Suppressor macrophage treated with lipopolysaccharide for 4 hours (primary cell): ENCODE data around the gene IFITM1.
"Not testable (repeated sequence)": the region's sequence is repeated elsewhere in the genome, so short reads cannot be mapped to it uniquely, and the experiment has no call there.

Source experiments
- DNase-seq: peaks from one replicate; pipeline ENCODE4 v3.0.0-alpha.2; 2020

Gene IFITM1

DNA sequence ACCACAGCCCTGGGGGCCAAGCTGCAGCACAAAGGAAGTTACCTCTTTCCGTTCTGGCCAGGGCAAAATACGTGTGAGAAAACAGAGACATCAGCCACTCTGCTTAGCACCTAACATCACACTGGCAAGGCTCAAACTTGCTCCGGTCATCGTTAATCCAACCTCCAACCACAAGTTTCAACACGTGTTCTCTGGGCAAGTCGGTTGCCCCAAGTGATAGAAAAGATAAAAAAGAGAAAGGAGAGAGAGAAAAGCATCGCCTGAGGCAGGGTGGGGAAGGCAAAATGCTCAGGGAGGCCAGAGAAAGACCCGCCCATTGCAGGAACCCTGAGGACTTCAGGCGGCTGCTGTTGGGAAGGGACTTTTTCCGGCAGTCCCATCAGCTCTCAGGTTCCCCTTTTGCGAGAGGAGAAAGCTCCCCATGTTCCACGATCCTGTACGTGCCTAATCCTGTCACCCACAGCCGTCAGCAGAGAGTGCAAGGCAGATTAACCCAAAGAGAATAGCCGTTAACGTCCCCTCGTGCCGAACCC, 36.9 kb downstream of the IFITM1 start:
- peak; percentile 82 for DNase-seq

- DNase-seq: no peak
Measured at GRCh38 chr11:351411-351810, 37.6 kb downstream of the IFITM1 start.

DNA sequence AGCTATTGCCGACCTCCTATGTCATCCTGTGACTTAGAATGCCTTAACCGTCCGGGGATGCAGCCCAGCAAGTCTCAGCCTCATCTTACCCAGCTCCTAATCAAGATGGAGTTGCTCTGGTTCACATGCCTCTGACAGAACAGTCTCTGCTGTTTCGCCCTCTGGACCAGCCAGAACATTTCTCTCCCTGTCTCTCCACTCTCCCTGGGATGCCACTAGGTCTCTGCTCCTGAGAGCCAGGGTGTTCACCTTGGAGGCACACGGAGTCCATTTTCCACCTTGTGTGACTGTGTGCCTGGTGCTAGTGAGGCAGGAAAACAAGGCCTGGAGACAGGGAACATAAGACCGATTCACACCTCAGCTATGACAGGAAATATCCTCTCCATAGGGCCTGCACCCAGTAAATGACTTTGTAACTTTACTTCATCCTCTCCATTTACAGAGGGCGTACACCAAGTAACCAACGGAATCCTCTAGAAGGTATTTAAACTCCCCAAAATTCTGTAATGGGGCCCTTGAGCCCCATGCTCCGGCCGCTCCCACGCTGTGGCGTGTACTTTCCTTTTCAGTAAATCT, 38.7 kb downstream of the IFITM1 start:
- DNase-seq: no peak

- no peak for DNase-seq
Measured at GRCh38 chr11:353179-353873, 39.5 kb downstream of the IFITM1 start.

DNA sequence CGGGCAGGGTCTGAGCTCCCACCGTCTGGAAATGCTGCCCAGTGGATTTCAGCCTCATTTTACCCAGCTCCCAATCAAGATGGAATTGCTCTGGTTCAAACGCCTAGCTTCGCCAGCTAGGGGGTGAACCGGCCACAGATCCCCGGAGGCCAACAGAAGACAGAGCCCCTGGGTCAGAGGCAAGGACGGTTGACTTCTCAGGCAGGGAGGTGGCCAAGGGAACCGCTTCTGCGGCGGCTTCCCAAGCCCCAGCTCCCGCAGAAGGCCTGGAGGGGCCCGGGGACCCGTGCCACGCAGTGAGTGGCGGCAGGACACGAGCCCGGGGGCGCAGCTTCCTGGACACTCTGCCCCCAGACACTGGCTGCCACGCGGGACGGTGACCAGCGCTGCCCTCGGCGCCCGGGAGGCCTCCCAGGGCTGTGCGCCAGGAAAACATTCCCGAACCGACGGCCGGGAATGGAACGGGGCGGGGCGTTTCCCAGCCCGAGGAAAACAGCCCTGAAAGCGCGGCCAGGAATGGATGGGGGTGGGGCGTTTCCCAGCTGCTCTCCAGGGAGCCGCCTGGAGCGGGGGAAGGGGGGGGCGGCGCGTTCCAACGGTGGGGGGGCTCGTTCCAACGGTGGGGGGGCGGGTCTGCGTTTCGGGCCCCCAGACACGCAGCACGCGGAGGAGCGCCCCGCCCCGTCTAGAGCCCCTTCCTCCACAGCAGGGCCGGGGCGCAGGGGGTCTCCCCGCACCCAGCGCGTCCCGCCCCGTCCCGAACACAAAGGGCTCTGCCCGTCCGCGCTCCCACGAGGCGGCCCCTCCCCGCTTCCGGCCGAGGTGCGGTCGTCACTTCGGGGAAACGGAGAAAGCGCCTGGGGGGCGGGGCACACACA, 42.0 kb downstream of the IFITM1 start:
- DNase-seq: peak; percentile 93

GRCh38 chr11:356610-357009, 42.8 kb downstream of the IFITM1 start:
- DNase-seq: no peak

DNA sequence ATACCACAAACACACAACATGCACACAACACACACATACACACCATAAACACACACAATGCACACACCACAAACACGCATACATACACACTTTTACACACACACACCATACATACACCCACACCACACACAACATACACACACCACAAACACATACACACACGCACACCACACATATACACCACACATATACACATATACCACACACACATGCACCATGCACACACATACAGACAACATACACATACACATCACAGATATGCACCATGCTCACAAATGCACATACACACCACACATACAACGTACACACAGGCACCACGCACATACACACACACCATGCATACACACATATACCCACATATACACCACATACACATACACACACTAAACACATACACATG, 43.7 kb downstream of the IFITM1 start:
- no peak for DNase-seq

DNA sequence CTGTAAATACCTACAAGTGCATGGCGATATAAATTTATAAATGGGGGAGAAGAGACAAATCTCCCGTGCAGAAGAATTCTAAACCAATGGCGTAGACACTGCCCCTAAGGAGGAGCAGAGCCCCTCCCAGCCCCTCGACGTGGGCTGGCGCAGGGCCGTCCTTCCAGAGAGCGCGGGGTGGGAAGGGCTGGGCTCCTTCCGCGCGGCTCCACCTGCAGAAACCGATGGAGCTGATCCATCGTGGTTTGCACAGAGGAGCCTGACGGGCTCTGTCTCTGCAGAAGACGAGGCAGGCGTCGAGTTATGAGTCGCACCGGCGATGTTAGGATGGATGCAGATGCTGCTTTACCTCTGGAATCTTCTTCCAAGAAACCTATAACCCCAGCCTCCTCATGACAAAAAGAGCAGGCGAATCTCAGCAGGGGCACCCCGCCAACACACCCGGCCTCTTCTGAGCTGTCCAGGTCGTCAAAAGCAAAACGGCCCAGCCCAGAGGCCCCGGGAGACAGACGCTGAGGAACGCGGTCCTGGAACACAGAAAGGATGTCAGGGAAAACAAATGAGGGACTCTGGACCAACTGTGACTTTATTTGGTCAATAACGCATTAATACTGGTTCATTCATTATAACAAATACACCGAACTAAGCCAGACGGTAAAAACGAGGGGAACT, 44.4 kb downstream of the IFITM1 start:
- no peak for DNase-seq

GRCh38 chr11:359181-359714, 45.4 kb downstream of the IFITM1 start:
- no peak for DNase-seq

DNA sequence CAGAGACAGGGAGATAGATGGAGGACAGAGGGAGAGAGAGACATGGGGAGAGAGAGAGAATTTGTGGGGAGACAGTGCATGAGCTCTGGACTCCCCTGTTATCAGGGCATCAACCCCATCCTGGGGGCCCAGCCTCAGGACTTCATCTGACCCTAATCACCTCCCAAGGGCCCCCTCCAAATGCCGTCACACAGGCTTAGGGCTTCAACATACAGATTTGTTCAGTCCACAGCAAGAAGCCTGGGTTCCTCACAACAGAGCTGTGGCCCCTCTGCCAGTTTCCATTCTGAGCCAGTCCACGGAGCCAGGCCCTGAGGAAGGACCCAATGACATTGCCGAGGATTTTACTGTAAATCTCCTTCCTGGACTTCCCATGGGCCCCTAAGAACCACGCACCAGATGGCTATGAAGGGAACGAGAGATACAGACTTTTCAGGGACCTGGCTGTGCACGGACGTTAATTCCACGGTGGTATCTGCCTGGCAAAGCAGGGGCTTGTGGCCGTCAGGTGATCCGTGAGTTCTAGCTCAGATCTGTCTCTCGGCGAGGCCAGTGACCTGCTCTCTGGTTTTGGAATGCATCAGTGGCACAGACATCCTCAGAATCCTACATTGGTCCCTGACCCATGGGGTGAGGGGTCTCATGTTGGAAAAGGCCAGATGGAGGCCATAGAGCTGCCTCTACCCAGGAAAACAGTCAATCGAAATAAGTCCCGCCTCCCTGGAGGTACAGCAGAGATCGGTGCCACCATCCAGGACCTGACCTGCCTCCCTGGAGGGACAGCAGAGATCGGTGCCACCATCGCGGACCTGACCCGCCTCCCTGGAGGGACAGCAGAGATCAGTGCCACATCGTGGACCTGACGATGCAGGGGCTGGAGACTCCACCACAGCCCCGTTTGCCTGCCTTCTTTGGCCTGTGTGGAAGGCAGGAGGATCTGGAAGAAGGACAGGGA, 46.8 kb downstream of the IFITM1 start:
- DNase-seq: no peak

- DNase-seq: no peak
Measured at GRCh38 chr11:362642-363442, 49.0 kb downstream of the IFITM1 start.

DNA sequence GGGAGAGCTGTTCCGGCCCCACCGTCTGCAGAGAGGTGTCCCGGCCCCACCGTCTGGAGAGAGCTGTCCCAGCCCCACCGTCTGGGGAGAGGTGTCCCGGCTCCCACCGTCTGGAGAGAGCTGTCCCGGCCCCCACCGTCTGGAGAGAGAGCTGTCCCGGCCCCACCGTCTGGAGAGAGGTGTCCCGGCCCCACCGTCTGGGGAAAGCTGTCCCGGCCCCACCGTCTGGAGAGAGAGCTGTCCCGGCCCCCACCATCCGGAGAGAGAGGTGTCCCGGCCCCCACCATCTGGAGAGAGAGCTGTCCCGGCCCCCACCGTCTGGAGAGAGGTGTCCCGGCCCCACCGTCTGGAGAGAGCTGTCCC, 49.6 kb downstream of the IFITM1 start:
- not testable (repeated sequence) for DNase-seq

GRCh38 chr11:363948-364761, 50.3 kb downstream of the IFITM1 start:
- peak; percentile 7 for DNase-seq
